GM12878 (cell line): ENCODE measurements around the gene NUP54. TPM values are rescaled to one million over a fixed set of nuclear protein-coding genes. Genes with fewer than 3 reads are reported as not detected.

Source experiments
- ATAC-seq: fragments of 200-7000 bp; cut with Tn5 transposase; 3 replicates; pipeline ENCODE4 v1.9.1; 2020; ENCODE audit warnings: mild to moderate bottlenecking, moderate library complexity
- Bru-seq: library from RNA; stranded (reverse); fragments of 400-500 nt; gene quantifications from one replicate; lab custom pipeline; 2021; lab: Mats Ljungman, UMichigan
- BruChase-seq, 2 experiments: library from RNA; stranded (reverse); fragments of 400-500 nt; gene quantifications; one replicate each; lab custom pipeline; 2021; lab: Mats Ljungman, UMichigan
- BruUV-seq: library from RNA; stranded (reverse); fragments of 400-500 nt; replicated peaks from 2 replicates; lab custom pipeline; 2021; lab: Mats Ljungman, UMichigan
- CTCF ChIA-PET: fragments of 300-600 bp; sonication (Branson Sonifier 250); formaldehyde crosslinking; extraction: SDS; loops from one replicate; lab custom pipeline; 2021; ENCODE audit warnings: inconsistent platforms; lab: Yijun Ruan, JAX
- POLR2A ChIA-PET: fragments of 350-600 bp; formaldehyde crosslinking; extraction: SDS; loops from one replicate; lab custom pipeline; 2021; ENCODE audit warnings: inconsistent platforms; lab: Charles Lee
- RAD21 ChIA-PET: fragments of 300-600 bp; sonication (Branson Sonifier 250); formaldehyde crosslinking; loops from one replicate; lab custom pipeline; 2023; ENCODE audit warnings: antibody characterized with exemption; ENCODE audit not compliant: unreplicated experiment; lab: Charles Lee
- SMC1A ChIA-PET: fragments of 300-600 bp; sonication (Branson Sonifier 250); formaldehyde crosslinking; loops from one replicate; lab custom pipeline; 2023; ENCODE audit not compliant: unreplicated experiment, uncharacterized antibody; lab: Charles Lee
- DNase-seq: peaks from one replicate; pipeline ENCODE4 v3.0.0-alpha.2; 2011; ENCODE audit warnings: low read depth, low spot score
- FAIRE-seq: peaks from 3 replicates; lab custom pipeline; 2011; peaks lifted over from hg19 to GRCh38; lab: Jason Lieb, UNC
- H2AFZ ChIP-seq: 2 replicates; pipeline ENCODE4 v1.6.0; 2011; ENCODE audit warnings: low read depth, low read length, control low read depth; ENCODE audit not compliant: control insufficient read depth
- H3K27ac ChIP-seq: 2 replicates; pipeline ENCODE4 v1.5.1; 2011; ENCODE audit warnings: control low read depth; ENCODE audit not compliant: control insufficient read depth, insufficient read depth
- H3K27me3 ChIP-seq, 2 experiments: replicated peaks in 1 of 2; 2 replicates each; pipeline versions ENCODE4 v1.6.0 to v1.6.1; 2011; ENCODE audit warnings: low read length in 1 of 2; ENCODE audit not compliant: control insufficient read depth in 2 of 2, insufficient read depth in 2 of 2
- H3K36me3 ChIP-seq, 2 experiments: 2 replicates each; pipeline ENCODE4 v1.5.1; 2011; ENCODE audit warnings: low read length in 1 of 2; ENCODE audit not compliant: control insufficient read depth in 2 of 2, insufficient read depth in 2 of 2
- H3K4me1 ChIP-seq: 2 replicates; pipeline ENCODE4 v1.6.1; 2011; ENCODE audit warnings: mild to moderate bottlenecking, low read length, moderate library complexity, mixed read lengths; ENCODE audit not compliant: control insufficient read depth, insufficient read depth
- H3K4me2 ChIP-seq: 2 replicates; pipeline ENCODE4 v1.6.0; 2011; ENCODE audit warnings: control low read depth; ENCODE audit not compliant: control insufficient read depth, insufficient read depth
- H3K4me3 ChIP-seq: fragments of 200-600 bp; sonication (generic); 2 replicates; pipeline ENCODE4 v1.5.1; 2016
- H3K79me2 ChIP-seq: 2 replicates; pipeline ENCODE4 v1.6.0; 2011; ENCODE audit warnings: low read length; ENCODE audit not compliant: control insufficient read depth, insufficient read depth
- H3K9ac ChIP-seq: 2 replicates; pipeline ENCODE4 v1.8.0; 2011; ENCODE audit warnings: low read length, control low read depth, mixed read lengths; ENCODE audit not compliant: control insufficient read depth, insufficient read depth
- H3K9me3 ChIP-seq: replicated peaks from 3 replicates; pipeline ENCODE4 v1.5.1; 2011; ENCODE audit warnings: mild to moderate bottlenecking, low read length; ENCODE audit not compliant: control insufficient read depth, insufficient read depth
- H4K20me1 ChIP-seq: 2 replicates; pipeline ENCODE4 v1.6.0; 2011; ENCODE audit not compliant: control insufficient read depth, insufficient read depth
- CREB1 ChIP-seq: IDR thresholded peaks from 2 replicates; pipeline ENCODE4 v1.6.1; 2012; ENCODE audit warnings: low read depth, mild to moderate bottlenecking, inconsistent platforms
- CUX1 ChIP-seq: IDR thresholded peaks from 2 replicates; pipeline ENCODE4 v1.6.1; 2012; ENCODE audit warnings: improper control_type of control experiment, low read depth, low read length; ENCODE audit not compliant: insufficient replicate concordance
- WRNIP1 ChIP-seq: IDR thresholded peaks from 2 replicates; pipeline ENCODE4 v1.6.1; 2011; ENCODE audit warnings: low read depth, low read length, improper control_type of control experiment, borderline replicate concordance
- ZZZ3 ChIP-seq: IDR thresholded peaks from 2 replicates; pipeline ENCODE4 v1.6.1; 2011; ENCODE audit warnings: low read depth; ENCODE audit not compliant: control insufficient read depth, insufficient read length
- WGBS: methylation state at CpG from one replicate; pipeline ENCODE4 v1.1.6; 2016; ENCODE audit warnings: low lambda C conversion rate; ENCODE audit not compliant: insufficient replicate concordance, insufficient coverage; ENCODE audit errors: missing lambda C conversion rate; 5-methylcytosine and 5-hydroxymethylcytosine counted together
- in situ Hi-C: fragments of 300-500 bp; cut with MboI; formaldehyde crosslinking; loops from 9 replicates; pipeline ENCODE4 v1.14.3; 2018; ENCODE audit warnings: mixed read lengths
- intact Hi-C: fragments of 100-400 bp; cut with micrococcal nuclease; formaldehyde crosslinking; loops from one replicate; pipeline ENCODE4 v1.14.2; 2022; ENCODE audit not compliant: unreplicated experiment
- long read RNA-seq, 2 experiments: library from polyadenylated mRNA; unstranded; transcript quantifications; one replicate each; pipeline ENCODE4 v2.0.0, GENCODE V29; 2019 to 2020
- polyA minus RNA-seq, 3 experiments: library from RNA; depleted of rRNA, polyadenylated mRNA; stranded (reverse); fragments of >200 nt; gene quantifications; 2 replicates each; pipeline ENCODE4 v1.2.3, GENCODE V29; 2011
- polyA plus RNA-seq, 11 experiments: library from polyadenylated mRNA; depleted of rRNA in 4 of 11; unstranded in 6 of 11; stranded (reverse) in 5 of 11; fragments of >200 nt; fragmentation: Nextera tagmentation in 4 of 11; fragmentation: Illumina TruSeq in 1 of 11; extraction: Ambion mirVana in 4 of 11; extraction: Trizol in 1 of 11; gene quantifications; 1 replicate in 1 of 11; 2 replicates in 10 of 11; pipeline versions ENCODE4 v1.2.1 to v1.2.3, GENCODE V29; 2011 to 2016; ENCODE audit warnings: inconsistent platforms in 2 of 11, missing spikeins in 2 of 11, low read depth in 1 of 11
- total RNA-seq, 4 experiments: library from RNA; depleted of rRNA in 3 of 4; stranded (reverse); fragments of >200 nt in 3 of 4; fragmentation: Illumina TruSeq in 1 of 4; extraction: Trizol in 1 of 4; gene quantifications; 2 replicates each; pipeline versions ENCODE4 v1.2.1 to v1.2.3, GENCODE V29; 2013 to 2021
- TF ChIP-seq, protein P1 (sequence below): fragments of 450-650 bp; IDR thresholded peaks from 2 replicates; pipeline ENCODE4 v1.6.1; 2017; ENCODE audit warnings: mild to moderate bottlenecking

Gene NUP54, protein sequence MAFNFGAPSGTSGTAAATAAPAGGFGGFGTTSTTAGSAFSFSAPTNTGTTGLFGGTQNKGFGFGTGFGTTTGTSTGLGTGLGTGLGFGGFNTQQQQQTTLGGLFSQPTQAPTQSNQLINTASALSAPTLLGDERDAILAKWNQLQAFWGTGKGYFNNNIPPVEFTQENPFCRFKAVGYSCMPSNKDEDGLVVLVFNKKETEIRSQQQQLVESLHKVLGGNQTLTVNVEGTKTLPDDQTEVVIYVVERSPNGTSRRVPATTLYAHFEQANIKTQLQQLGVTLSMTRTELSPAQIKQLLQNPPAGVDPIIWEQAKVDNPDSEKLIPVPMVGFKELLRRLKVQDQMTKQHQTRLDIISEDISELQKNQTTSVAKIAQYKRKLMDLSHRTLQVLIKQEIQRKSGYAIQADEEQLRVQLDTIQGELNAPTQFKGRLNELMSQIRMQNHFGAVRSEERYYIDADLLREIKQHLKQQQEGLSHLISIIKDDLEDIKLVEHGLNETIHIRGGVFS
- total RNA-seq (2013; cell fraction: nucleolus; rRNA removed): 79.3 and 81.0 TPM in 2 replicates
- total RNA-seq (2014; rRNA removed) (40.9 and 48.1 TPM in 2 replicates), total RNA-seq (2014; rRNA removed; fragmentation: Illumina TruSeq; extraction: Trizol) (51.9 and 52.9 TPM in 2 replicates), total RNA-seq (2021) (37.2 and 39.6 TPM in 2 replicates), polyA plus RNA-seq (2011; rRNA removed) (69.0 and 122 TPM in 2 replicates), polyA plus RNA-seq (2014; fragmentation: Illumina TruSeq; extraction: Trizol) (44.1 and 54.6 TPM in 2 replicates), polyA plus RNA-seq (2014; fragmentation: Nextera tagmentation; extraction: Ambion mirVana) (10 to 100 TPM; 17.5 to 27.7 TPM), polyA plus RNA-seq (2014; rRNA removed) (31.1 and 33.6 TPM in 2 replicates), polyA plus RNA-seq (2016; fragmentation: Nextera tagmentation; extraction: Ambion mirVana) (10 to 100 TPM; 43.7 to 44.6 TPM), polyA minus RNA-seq (2011; rRNA and poly(A)+ RNA removed) (77.8 and 123 TPM in 2 replicates), Bru-seq, nascent RNA (percentile 94 among the genes with signal in this experiment), BruChase-seq, experiment 1, labeled RNA remaining after a 6-hour chase (percentile 85 among the genes with signal in this experiment), BruChase-seq, experiment 2, labeled RNA remaining after a 2-hour chase (percentile 92 among the genes with signal in this experiment)
- 13.3 TPM for polyA plus RNA-seq (2011; ENCODE audit: low read depth)
- 19.6 and 21.1 TPM in 2 replicates for polyA plus RNA-seq (2011; cell fraction: cytosol; rRNA removed)
- polyA plus RNA-seq (2011; cell fraction: nucleus; rRNA removed): 31.3 and 38.7 TPM in 2 replicates
- polyA plus RNA-seq (2012): 23.0 and 26.3 TPM in 2 replicates
- 25.5 and 27.8 TPM in 2 replicates for polyA minus RNA-seq (2011; cell fraction: cytosol; rRNA and poly(A)+ RNA removed)
- polyA minus RNA-seq (2011; cell fraction: nucleus; rRNA and poly(A)+ RNA removed): 17.5 and 20.6 TPM in 2 replicates
- long read RNA-seq, experiment 1, transcript NUP54-201 (12 exons, 2,367 nt): major isoform, 23 of 38 reads
- long read RNA-seq, experiment 1, partial matches to known transcripts: 4 of 38 reads
- long read RNA-seq, experiment 1, other reads (novel, unspliced or antisense): 8 of 38 reads
- long read RNA-seq, experiment 2, transcript NUP54-217 (11 exons, 1,563 nt): minor isoform, 37 of 349 reads
- long read RNA-seq, experiment 2, transcript NUP54-201 (12 exons, 2,367 nt): major isoform, 225 of 349 reads
- long read RNA-seq, experiment 2, transcript NUP54-211 (11 exons, 1,385 nt): minor isoform, 15 of 349 reads
- long read RNA-seq, experiment 2, partial matches to known transcripts: 17 of 349 reads
- long read RNA-seq, experiment 2, other reads (novel, unspliced or antisense): 53 of 349 reads

GRCh38 chr4:76148142-76148865 is at the start of gene NUP54:
Gene NUP54, minus strand, starts transcription at chr4:76148397. Its CDS starts 23 bp downstream, at chr4:76148374.
- ChIA-PET CTCF (interaction anchor here (0.9 to 2.7 kb wide), 3 partner anchors 14 to 230 kb away, joined by 3 to 6 read pairs (median 5); no protein-coding TSS in a partner anchor), SMC1A (interaction anchor here (0.6 to 2.8 kb wide), 5 partner anchors 12 to 356 kb away, joined by 3 to 6 read pairs (median 3); partner anchors contain the start of gene SDAD1), POLR2A (interaction anchor here (1.0 kb wide), 2 partner anchors 50 to 86 kb away, joined by 3 to 5 read pairs; no protein-coding TSS in a partner anchor), RAD21 (interaction anchor here (0.9 to 1.1 kb wide), 2 partner anchors 151 to 153 kb away, joined by 3 read pairs; no protein-coding TSS in a partner anchor)
- Histone ChIP-seq H3K4me1 (peaks cover 3% of the 10 kb centered on the region; the same call in 1 of the 2 replicates), H3K4me3 (peak within 1 kb of the TSS; percentile 89), H3K9me3 (no peaks in the 10 kb centered on the region), H3K4me2 (peak within 1 kb of the TSS; percentile 61), H3K9ac (peak within 1 kb of the TSS; percentile 76), H4K20me1 (no peaks in the 10 kb centered on the region), H3K79me2 (peaks cover 50% of the 10 kb centered on the region), H3K27ac (peak within 1 kb of the TSS; percentile 89), H3K36me3 (peaks cover 0 to 11% of the 10 kb centered on the region in 2 experiments; a peak in 3 of 4 replicates), H3K27me3 (no peaks in the 10 kb centered on the region), H2AFZ (peak within 1 kb of the TSS; percentile 92)
- FAIRE-seq: peak; percentile 89
- DNase-seq: peak; percentile 92
- WGBS: under 1% methylated on average over 47 of the region's 47 CpGs
- intact Hi-C loops: loop anchor here (1.0 kb wide), 1 partner anchor 158 kb away; the partner anchor contains the start of gene SDAD1
- in situ Hi-C loops: no loop called here
- peak; percentile 97 for ATAC-seq
- BruUV-seq: no TSS peak
- TF ChIP-seq ZZZ3: no peak
- TF ChIP-seq, protein P1, sequence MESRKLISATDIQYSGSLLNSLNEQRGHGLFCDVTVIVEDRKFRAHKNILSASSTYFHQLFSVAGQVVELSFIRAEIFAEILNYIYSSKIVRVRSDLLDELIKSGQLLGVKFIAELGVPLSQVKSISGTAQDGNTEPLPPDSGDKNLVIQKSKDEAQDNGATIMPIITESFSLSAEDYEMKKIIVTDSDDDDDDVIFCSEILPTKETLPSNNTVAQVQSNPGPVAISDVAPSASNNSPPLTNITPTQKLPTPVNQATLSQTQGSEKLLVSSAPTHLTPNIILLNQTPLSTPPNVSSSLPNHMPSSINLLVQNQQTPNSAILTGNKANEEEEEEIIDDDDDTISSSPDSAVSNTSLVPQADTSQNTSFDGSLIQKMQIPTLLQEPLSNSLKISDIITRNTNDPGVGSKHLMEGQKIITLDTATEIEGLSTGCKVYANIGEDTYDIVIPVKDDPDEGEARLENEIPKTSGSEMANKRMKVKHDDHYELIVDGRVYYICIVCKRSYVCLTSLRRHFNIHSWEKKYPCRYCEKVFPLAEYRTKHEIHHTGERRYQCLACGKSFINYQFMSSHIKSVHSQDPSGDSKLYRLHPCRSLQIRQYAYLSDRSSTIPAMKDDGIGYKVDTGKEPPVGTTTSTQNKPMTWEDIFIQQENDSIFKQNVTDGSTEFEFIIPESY: no peak
- peak; percentile 95; the same call in 1 of the 2 replicates for TF ChIP-seq WRNIP1
- TF ChIP-seq CREB1: peak; percentile 95
- no peak for TF ChIP-seq CUX1
